ENCODE results near the gene DAND5.
A peak's percentile ranks its signal among the peaks of the same experiment; 100 is the strongest.

Gene DAND5

GRCh38 chr19:13020002-13020414, 50.6 kb downstream of the DAND5 start:
- DNase-seq = no peak

- peak in 23 of 56 donors; percentile 12 to 87 (median 56) for DNase-seq
Measured at GRCh38 chr19:13022111-13022858, 52.9 kb downstream of the DAND5 start.

GRCh38 chr19:13022859-13023636, 53.7 kb downstream of the DAND5 start:
- peak in 55 of 56 donors; percentile 20 to 92 (median 78) for DNase-seq

DNA sequence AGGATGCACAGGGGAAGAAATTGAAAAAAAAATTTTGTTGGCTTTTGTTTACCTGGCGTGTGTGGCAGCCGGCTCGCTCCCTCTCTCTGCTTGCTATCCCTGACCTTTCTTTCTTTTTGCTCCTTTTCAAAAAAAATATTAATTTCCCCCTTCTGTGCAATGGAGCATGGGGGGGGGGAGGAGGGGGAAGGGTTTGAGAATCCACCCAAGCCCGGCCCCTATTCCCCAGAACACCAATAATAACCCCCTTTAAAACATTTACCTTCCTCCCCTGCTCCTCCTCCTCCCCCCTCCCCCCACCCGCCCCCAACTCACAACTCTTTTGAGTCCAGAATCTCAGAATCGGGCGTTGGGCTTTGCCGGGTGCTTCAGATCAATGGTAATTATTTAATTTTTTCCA, 54.3 kb downstream of the DAND5 start:
- DNase-seq = peak in 1 of 56 donors; percentile 49

All from amygdala (tissue), 56 donors.